ENCODE results near the gene OXTR.

DNA sequence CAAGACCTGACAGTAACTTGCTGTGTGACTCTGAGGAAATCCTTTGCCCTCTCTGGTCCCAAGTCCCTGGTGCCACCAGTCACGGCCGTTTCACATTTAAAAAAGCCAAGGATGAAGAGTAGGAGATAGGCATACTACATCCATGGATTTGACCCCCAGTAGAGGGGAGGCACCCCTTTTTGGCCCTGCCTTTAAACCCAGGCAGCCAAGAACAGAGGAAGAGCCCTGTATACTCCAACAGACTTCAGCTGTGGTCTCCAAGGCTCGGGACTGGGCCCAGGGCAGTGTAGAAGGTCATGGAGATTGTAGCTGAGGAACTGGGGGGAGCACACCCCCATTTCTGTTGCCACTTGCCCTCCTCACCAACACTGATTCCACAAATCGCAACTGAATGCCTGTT lies 32.1 kb downstream of the OXTR start:
- no peak for TF ChIP-seq POLR2A (IDR thresholded peaks at IDR 0.05)
- TF ChIP-seq, protein P1, sequence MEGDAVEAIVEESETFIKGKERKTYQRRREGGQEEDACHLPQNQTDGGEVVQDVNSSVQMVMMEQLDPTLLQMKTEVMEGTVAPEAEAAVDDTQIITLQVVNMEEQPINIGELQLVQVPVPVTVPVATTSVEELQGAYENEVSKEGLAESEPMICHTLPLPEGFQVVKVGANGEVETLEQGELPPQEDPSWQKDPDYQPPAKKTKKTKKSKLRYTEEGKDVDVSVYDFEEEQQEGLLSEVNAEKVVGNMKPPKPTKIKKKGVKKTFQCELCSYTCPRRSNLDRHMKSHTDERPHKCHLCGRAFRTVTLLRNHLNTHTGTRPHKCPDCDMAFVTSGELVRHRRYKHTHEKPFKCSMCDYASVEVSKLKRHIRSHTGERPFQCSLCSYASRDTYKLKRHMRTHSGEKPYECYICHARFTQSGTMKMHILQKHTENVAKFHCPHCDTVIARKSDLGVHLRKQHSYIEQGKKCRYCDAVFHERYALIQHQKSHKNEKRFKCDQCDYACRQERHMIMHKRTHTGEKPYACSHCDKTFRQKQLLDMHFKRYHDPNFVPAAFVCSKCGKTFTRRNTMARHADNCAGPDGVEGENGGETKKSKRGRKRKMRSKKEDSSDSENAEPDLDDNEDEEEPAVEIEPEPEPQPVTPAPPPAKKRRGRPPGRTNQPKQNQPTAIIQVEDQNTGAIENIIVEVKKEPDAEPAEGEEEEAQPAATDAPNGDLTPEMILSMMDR (IDR thresholded peaks at IDR 0.05 in 4 of 5, conservative IDR thresholded peaks at IDR 0.05 in 1 of 5), result no peak

Data from gastrocnemius medialis (tissue), 4 donors.